GM21529 (cell line): ENCODE data around the gene OAS3.
"Not testable (repeated sequence)": the region's sequence is repeated elsewhere in the genome, so short reads cannot be mapped to it uniquely, and the experiment has no call there.

Source experiments
- ATAC-seq: cut with Tn5 transposase; IDR thresholded peaks from one replicate; pipeline ENCODE4 v1.9.1; 2021; ENCODE audit not compliant: unreplicated experiment

OAS3 gene

DNA sequence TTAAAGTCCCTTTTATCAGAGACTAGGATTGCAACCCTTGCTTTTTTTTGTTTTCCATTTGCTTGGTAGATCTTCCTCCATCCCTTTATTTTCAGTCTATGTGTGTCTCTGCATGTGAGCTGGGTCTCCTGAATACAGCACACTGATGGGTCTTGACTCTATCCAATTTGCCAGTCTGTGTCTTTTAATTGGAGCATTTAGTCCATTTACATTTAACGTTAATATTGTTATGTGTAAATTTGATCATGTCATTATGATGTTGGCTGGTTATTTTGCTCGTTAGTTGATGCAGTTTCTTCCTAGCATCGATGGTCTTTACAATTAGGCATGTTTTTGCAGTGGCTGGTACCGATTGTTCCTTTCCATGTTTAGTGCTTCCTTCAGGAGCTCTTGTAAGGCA, 18.9 kb downstream of the OAS3 start:
- not testable (repeated sequence) for ATAC-seq

DNA sequence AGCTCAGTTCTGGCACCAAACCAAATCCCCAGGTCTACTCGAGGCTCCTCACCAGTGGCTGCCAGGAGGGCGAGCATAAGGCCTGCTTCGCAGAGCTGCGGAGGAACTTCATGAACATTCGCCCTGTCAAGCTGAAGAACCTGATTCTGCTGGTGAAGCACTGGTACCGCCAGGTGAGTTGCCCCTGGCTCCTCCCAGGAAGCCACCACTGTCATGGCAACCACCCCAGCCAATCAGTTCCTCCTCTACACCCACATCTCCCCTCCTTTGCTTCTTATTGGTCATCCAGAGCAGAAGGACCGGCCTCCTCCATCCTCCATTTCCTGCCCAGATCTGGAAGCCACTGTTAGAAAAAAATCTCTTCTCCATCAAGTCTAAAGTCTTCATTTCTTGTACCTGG, 22.8 kb downstream of the OAS3 start:
- ATAC-seq, result no peak

DNA sequence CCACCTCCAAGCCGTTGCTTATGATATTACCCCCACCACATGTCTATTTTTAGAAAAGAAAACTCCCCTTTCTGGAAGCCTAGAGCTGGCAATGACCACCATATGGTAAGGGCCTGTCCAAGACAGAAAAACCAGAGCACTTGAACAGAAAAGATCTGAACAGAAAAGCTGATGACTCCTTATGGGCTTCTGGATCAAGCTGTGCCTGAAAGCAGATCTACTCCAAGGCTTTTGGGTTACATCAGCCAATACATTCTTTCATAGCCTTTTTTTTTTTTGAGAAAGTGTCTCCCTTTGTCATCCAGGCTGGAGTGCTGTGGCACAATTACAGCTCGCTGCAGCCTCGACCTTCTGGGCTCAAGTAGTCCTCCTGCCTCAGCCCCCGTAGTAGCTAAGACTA, 23.3 kb downstream of the OAS3 start:
- ATAC-seq, result no peak

DNA sequence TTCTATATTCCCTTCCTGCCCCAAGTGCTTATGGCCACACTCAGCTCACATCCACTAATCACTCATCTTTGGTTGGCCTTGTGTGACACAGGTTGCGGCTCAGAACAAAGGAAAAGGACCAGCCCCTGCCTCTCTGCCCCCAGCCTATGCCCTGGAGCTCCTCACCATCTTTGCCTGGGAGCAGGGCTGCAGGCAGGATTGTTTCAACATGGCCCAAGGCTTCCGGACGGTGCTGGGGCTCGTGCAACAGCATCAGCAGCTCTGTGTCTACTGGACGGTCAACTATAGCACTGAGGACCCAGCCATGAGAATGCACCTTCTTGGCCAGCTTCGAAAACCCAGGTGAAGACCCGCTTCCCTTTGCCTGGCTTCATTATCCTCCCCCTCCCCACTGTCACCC, 24.3 kb downstream of the OAS3 start:
- no peak for ATAC-seq

DNA sequence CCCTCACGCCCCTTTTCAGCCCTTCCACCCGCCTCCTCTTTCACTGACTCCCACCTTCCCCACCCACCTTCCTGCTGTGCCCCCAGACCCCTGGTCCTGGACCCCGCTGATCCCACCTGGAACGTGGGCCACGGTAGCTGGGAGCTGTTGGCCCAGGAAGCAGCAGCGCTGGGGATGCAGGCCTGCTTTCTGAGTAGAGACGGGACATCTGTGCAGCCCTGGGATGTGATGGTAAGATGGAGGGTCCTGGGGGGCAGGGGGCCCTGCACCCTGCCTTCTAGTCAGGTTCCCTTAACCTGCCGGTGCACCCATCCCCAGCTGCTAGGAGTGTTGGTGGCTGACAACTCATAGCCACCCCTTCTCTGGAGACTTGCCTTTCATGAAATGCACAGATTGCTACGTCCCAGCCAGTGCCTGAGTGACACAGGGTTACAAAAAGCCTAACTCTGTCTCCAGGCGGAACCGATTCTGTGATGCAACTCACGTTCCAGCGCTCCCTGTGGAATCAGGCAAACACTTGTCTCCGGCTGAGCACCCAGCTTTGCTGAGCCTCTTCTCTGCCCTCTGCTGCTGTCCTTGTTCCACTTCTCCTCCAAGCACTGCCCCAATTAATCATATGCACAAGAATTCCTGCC, 25.1 kb downstream of the OAS3 start:
- ATAC-seq, result no peak

DNA sequence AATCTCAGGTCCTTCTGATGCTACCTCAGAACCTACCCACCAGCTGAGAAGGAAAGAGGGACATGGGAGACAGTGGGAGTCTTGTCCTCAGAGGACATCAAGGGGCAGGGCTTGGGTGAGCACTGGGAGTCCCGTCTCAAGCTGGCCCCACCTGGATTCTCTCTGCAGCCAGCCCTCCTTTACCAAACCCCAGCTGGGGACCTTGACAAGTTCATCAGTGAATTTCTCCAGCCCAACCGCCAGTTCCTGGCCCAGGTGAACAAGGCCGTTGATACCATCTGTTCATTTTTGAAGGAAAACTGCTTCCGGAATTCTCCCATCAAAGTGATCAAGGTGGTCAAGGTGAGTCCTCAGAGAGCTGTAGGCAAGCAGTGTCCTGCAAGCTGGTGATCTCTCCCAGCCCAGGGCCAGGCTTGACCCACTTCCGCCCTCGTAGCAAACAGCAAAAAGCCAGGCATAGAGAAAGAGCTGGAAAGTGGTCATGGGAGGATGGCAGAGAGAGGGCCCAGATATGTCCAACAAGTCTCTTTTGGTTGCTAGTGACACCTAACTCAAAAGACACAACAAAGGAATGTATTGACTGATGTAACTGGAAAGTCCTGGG, 25.9 kb downstream of the OAS3 start:
- no peak for ATAC-seq

DNA sequence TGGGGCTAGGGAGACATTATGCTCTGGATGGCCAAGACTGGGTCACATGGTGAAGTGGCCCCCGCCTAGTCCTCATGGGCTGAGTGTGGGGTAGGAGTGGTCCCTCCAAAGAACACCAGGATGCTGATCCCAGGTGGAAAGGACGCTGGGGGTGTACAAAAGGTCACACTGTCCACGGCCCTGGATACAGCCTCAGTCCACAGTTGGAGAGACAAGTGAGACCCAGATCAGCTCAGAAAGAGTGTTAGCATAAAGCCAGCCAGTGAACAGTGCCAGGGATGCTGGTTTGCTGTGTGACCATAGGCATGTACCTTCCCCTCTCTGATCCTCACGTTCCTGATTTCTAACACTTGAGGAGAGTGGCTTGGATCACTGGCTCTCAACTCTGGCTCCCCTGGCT, 26.6 kb downstream of the OAS3 start:
- no peak for ATAC-seq

DNA sequence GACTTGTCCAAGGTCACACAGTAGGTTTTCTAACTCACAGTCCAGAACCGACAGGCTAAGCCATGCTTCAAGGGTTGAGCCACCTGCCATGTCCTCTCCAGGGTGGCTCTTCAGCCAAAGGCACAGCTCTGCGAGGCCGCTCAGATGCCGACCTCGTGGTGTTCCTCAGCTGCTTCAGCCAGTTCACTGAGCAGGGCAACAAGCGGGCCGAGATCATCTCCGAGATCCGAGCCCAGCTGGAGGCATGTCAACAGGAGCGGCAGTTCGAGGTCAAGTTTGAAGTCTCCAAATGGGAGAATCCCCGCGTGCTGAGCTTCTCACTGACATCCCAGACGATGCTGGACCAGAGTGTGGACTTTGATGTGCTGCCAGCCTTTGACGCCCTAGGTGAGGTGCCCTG, 27.4 kb downstream of the OAS3 start:
- no peak for ATAC-seq

DNA sequence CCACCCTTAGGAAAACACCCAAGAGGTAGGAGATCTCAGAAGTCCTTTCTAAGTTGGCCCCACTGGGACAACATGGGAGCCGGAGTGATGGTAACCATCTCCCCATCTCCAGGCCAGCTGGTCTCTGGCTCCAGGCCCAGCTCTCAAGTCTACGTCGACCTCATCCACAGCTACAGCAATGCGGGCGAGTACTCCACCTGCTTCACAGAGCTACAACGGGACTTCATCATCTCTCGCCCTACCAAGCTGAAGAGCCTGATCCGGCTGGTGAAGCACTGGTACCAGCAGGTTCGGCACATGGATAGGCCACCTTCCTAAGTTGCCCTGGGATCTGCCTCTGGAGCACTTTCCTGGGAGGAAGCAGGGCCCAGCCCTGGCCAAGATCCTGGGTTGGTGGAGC, 29.0 kb downstream of the OAS3 start:
- no peak for ATAC-seq

DNA sequence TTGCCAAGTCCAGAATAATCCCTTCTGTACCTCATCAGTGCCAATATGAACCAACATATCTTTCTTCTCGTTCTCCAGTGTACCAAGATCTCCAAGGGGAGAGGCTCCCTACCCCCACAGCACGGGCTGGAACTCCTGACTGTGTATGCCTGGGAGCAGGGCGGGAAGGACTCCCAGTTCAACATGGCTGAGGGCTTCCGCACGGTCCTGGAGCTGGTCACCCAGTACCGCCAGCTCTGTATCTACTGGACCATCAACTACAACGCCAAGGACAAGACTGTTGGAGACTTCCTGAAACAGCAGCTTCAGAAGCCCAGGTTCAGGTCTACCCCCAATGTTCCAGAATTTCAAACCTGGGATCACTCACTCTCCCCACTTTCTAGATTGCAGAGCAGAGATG, 29.6 kb downstream of the OAS3 start:
- no peak for ATAC-seq

DNA sequence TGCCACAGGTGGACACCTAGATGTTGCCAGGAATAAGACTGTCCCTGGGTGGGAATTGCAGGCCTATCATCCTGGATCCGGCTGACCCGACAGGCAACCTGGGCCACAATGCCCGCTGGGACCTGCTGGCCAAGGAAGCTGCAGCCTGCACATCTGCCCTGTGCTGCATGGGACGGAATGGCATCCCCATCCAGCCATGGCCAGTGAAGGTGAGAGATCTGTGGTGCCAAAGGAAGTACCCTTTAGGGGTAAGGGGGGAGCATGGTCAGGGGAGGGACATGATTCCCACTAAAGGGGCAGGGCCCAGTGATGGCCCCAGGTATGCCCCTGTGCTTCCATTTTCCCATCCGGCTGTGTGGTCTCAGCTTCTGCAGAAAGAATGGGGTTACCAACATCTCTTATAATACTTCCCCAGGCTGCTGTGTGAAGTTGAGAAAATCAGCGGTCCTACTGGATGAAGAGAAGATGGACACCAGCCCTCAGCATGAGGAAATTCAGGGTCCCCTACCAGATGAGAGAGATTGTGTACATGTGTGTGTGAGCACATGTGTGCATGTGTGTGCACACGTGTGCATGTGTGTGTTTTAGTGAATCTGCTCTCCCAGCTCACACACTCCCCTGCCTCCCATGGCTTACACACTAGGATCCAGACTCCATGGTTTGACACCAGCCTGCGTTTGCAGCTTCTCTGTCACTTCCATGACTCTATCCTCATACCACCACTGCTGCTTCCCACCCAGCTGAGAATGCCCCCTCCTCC, 31.5 kb downstream of the OAS3 start:
- ATAC-seq, result no peak

DNA sequence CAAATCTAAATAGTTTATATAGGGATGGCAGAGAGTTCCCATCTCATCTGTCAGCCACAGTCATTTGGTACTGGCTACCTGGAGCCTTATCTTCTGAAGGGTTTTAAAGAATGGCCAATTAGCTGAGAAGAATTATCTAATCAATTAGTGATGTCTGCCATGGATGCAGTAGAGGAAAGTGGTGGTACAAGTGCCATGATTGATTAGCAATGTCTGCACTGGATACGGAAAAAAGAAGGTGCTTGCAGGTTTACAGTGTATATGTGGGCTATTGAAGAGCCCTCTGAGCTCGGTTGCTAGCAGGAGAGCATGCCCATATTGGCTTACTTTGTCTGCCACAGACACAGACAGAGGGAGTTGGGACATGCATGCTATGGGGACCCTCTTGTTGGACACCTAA, 32.1 kb downstream of the OAS3 start:
- ATAC-seq, result no peak

DNA sequence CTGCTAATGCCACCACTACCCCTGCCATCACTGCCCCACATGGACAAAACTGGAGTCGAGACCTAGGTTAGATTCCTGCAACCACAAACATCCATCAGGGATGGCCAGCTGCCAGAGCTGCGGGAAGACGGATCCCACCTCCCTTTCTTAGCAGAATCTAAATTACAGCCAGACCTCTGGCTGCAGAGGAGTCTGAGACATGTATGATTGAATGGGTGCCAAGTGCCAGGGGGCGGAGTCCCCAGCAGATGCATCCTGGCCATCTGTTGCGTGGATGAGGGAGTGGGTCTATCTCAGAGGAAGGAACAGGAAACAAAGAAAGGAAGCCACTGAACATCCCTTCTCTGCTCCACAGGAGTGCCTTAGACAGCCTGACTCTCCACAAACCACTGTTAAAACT, 33.0 kb downstream of the OAS3 start:
- ATAC-seq, result no peak

DNA sequence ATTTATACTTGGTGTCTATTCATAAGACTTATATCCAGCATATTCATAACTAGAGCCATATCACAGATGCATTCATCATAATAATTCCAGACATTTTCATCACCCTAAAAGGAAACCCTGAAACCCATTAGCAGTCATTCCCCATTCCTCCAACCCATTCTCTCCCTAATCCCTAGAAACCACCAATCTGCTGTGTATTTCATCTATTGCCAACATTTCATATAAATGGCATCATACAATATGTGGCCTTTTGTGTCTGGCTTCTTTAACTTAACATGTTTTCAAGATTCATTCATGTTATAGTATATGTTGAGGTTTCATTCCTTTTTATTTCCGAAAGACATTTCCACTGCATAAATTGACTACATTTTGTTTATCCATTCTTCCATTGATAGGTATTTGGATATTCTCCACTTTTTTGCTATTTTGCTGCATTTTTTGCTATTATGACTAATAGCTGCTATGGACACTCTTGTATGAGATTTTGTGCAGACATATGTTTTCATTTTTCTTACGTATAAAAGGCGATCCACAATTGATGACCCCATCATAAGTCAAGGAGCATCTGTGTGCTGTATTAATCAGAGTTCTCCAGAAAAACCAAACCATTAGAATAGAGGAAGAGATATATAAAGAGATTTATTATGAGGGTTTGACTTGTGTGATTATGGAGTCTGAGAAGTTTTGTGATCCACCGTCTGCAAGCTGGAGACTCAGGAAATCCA, 34.9 kb downstream of the OAS3 start:
- ATAC-seq, result no peak

DNA sequence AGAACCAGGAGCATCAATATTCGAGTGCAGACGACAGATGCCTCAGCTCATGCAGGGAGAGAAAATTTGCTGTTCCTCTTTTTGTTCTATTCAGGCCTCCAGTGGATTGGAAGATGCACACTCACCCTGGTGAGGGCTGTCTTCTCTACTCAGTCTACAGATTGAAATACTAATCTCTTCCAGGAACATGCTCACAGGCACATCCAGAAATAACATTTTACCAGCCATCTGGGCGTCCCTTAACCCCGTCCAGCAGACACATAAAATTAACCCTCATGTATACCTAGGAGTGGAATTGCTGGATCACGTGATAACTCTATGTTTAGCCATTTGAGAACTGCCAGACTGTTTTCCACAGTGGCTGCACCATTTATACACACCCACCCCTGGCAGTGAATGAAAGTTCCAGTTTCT, 35.6 kb downstream of the OAS3 start:
- ATAC-seq, result no peak

DNA sequence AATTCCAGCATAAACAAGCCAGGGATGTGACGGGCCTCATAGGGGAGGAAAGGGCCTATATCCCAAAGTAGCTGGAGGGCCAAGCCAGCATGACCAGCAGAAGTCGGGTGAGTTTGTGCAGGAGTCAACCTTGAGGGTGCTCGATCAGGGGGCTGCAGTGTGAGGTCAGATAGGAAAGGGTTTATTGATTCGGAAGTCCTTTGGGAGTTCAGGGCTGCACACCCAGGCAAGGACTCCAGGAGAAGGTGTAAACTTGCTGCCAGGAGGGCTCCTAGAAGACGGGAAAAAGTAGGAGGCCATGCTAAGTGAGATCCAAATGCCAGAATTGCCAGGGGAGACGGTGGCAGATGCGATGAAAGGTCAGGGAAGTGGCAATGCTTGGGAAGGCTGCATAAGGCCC, 36.6 kb downstream of the OAS3 start:
- ATAC-seq, result no peak

DNA sequence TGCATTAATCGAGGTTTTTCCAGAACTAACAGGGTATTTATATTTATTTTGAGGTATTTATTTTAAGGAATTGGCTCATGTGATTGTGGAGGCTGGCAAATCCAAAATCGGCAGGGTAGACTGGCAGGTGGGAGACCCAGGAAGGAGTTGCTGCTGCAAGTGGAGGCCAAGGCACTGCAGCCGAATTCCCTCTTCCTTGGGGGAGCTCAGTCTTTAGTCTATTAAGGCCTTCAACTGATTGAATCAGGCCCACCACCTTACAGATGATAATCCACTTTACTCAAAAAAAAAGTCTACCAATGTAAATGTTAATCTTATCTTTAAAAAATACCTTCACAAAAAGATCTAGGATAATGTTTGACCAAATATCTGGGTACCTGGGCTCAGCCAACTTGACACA, 38.9 kb downstream of the OAS3 start:
- no peak for ATAC-seq

DNA sequence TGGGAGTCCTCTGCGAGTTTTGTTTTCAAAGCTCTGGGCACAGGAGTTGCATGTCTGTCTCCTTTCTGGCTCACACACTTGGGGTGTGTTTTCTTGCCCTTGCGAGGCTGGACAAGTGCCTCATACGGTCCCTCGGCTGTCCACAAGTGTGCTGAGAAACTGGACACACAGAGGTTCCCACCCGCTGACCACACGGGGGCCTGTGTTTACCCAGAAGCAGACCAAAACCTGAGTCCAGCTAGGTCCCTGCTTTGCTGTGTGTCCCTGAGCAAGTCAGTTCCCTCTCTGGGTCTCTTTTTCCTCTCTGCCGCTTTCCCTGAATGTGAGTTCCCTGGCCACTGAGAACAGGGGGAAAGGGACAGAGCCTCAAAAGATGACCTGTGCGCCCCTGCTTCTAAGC, 39.4 kb downstream of the OAS3 start:
- ATAC-seq, result no peak

DNA sequence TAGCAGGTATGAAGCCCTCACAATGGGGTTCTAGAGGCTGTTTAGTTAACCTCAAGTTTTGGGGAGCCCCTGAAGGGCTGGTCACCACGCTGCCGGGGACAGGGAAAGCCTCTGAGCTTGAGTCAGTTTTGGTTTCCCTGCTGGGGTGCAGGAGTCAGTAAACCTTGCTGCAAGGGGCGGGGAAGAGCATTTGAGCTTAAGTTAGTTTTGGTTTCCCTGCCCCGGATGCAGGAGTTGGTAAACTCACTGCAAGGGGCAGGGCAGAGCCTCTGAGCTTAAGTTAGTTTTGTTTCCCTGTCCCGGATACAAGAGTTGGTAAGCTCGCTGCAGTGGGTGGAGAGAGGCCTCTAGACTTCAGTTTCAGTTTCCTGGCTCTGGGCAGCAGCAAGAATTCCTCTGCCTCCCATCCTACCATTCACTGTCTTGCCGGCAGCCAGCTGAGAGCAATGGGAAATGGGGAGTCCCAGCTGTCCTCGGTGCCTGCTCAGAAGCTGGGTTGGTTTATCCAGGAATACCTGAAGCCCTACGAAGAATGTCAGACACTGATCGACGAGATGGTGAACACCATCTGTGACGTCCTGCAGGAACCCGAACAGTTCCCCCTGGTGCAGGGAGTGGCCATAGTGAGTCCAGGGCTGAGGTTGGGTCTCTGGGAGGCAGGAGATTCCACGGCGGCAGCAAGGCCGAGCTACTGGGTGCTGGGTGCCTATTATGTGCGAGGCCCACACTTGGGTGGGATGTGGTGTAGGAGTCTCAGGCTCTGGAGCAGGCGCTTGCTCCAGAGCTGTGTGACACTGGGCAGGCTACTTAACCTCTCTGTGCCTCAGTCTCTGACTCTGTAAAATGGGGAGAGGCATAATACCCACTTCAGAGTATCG, 40.1 kb downstream of the OAS3 start, which contains the start of gene OAS2:
TSS of gene OAS2 (plus strand) at position 357 of the 878 bp plus-strand sequence. CDS start at position 447, 90 bp downstream.
- ATAC-seq, result peak; percentile 88

DNA sequence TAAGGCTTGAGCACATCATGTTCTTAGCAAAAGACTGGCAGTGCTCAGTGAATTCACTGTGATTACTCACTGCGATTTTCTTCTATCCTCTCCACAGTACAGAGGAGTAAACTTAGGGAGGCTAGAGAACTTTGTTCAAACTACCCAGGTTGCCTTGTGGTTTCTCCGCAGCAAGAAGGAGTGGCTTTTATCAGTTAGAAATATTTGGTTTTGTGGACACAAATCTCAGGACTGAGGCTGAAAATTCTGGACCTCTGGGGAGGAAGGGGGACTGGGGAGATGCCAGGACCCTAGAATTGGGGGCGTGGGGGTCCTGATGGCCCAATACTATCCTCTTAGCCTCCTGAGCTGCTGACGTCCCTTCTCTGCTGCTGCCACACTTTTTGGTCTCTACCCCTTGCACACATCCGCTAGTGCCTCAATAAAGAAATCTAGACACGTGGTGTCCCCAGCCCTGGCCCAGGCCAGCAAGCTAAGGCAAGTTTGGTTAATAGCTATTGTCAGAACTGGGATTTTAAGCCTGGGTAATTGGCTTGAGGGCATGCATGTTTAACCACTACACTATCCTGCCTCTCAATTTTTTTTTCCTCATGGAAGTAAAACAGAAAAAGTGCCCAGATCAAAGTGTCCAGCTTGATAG, 40.9 kb downstream of the OAS3 start:
- ATAC-seq, result peak; percentile 42
